ENCODE results near the gene GPR25. TPM values are rescaled to one million over a fixed set of nuclear protein-coding genes. Genes with fewer than 3 reads are reported as not detected.

GPR25 gene
- total RNA-seq, 1 experiment from 2014 or later: not detected

DNA sequence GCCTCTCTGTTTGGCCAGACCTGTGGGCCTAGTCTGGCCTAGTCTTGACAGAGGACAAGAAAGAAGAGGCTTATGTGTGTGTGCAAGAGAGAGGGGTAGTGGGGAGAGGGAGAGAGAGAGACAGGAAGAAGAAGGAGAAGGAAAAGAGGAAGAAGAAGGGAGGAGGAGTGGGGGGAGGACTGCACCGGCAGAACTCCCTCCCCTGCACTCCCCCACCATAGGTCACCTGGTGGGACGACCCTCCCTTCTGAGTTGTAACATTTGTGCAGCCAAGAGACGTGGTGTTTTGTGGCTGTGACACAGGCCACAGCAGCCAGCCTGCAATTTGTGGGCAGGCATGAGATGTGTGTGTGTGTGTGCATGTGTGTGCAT lies 26.2 kb downstream of the GPR25 start:
- DNase-seq (ENCODE audit: low read depth, low spot score): no peak
- ChIA-PET POLR2A (no interaction called here), RAD21 (ENCODE audit: low non-redundant PET in 1 of 2, low total read pairs in 2 of 2, uncharacterized antibody in 2 of 2, unreplicated experiment in 2 of 2) (no interaction called here), CTCF (no interaction called here)
- Histone ChIP-seq H3K27ac (ENCODE audit: low read depth, low read length) (no peak overlapping the region), H3K27me3 (ENCODE audit: insufficient read depth, low read length) (no peaks in the 10 kb centered on the region), H3K79me2 (ENCODE audit: insufficient read depth, low read length) (no peaks in the 10 kb centered on the region; the same call in 1 of the 2 replicates), H4K20me1 (ENCODE audit: insufficient read depth) (no peaks in the 10 kb centered on the region), H2AFZ (ENCODE audit: low read depth, low read length, poor library complexity, severe bottlenecking) (no peak overlapping the region), H3K4me2 (ENCODE audit: low read length) (no peak overlapping the region), H3K36me3 (ENCODE audit: control insufficient read depth in 1 of 2, insufficient read depth in 2 of 2, low read length in 2 of 2) (peaks cover 0 to 8% of the 10 kb centered on the region in 2 experiments; a peak in 2 of 4 replicates), H3K9ac (ENCODE audit: low read length) (no peak overlapping the region), H3K9me3 (ENCODE audit: control insufficient read depth in 1 of 2, insufficient read depth in 1 of 2, low read depth in 1 of 2, low read length in 2 of 2) (no peaks in the 10 kb centered on the region), H3K9me2 (ENCODE audit: insufficient read depth) (no peaks in the 10 kb centered on the region), H3K4me1 (ENCODE audit: control insufficient read depth in 1 of 2, insufficient read depth in 2 of 2, low read length in 2 of 2) (peaks cover 25 to 38% of the 10 kb centered on the region in 2 experiments), H3K4me3 (replicated peaks in 1 of 2; ENCODE audit: low read depth in 1 of 2, low read length in 2 of 2) (no peak overlapping the region)
- intact Hi-C loops (cut with micrococcal nuclease): no loop called here
- no peak for ATAC-seq
- no TSS peak for BruUV-seq (replicated peaks)
- TF ChIP-seq YY1 (IDR thresholded peaks at IDR 0.05; ENCODE audit: extremely low read depth, insufficient replicate concordance, low read depth, low read length) (no peak), ZFX (IDR thresholded peaks at IDR 0.05) (no peak), SP1 (IDR thresholded peaks at IDR 0.05; ENCODE audit: low read depth) (no peak), EGR1 (IDR thresholded peaks at IDR 0.05; ENCODE audit: low read depth) (no peak), POLR2AphosphoS5 (IDR thresholded peaks at IDR 0.05; ENCODE audit: low read depth, low read length) (no peak), RAD21 (IDR thresholded peaks at IDR 0.05; ENCODE audit: low read depth) (no peak), SRF (IDR thresholded peaks at IDR 0.05; ENCODE audit: low read depth) (no peak), ELF1 (IDR thresholded peaks at IDR 0.05; ENCODE audit: borderline replicate concordance, low read depth) (no peak), POLR2A (IDR thresholded peaks at IDR 0.05; ENCODE audit: borderline replicate concordance, extremely low read depth, insufficient read depth, insufficient read length) (no peak), FOSL1 (IDR thresholded peaks at IDR 0.05; ENCODE audit: low read depth) (no peak), ZBTB33 (IDR thresholded peaks at IDR 0.05; ENCODE audit: extremely low read depth, insufficient replicate concordance, low read length) (no peak), CTCF (IDR thresholded peaks at IDR 0.05 in 2 of 3, conservative IDR thresholded peaks at IDR 0.05 in 1 of 3; ENCODE audit: borderline replicate concordance in 1 of 3, insufficient read depth in 1 of 3, low read depth in 2 of 3, low read length in 2 of 3) (no peak), EZH2 (IDR thresholded peaks at IDR 0.05) (no peak), TCF7L2 (IDR thresholded peaks at IDR 0.05; ENCODE audit: borderline replicate concordance, extremely low read depth, insufficient read depth, insufficient read length) (no peak), CEBPB (IDR thresholded peaks at IDR 0.05; ENCODE audit: low read depth) (no peak), CBX3 (IDR thresholded peaks at IDR 0.05; ENCODE audit: low read depth) (no peak)
- TF ChIP-seq, protein P1, sequence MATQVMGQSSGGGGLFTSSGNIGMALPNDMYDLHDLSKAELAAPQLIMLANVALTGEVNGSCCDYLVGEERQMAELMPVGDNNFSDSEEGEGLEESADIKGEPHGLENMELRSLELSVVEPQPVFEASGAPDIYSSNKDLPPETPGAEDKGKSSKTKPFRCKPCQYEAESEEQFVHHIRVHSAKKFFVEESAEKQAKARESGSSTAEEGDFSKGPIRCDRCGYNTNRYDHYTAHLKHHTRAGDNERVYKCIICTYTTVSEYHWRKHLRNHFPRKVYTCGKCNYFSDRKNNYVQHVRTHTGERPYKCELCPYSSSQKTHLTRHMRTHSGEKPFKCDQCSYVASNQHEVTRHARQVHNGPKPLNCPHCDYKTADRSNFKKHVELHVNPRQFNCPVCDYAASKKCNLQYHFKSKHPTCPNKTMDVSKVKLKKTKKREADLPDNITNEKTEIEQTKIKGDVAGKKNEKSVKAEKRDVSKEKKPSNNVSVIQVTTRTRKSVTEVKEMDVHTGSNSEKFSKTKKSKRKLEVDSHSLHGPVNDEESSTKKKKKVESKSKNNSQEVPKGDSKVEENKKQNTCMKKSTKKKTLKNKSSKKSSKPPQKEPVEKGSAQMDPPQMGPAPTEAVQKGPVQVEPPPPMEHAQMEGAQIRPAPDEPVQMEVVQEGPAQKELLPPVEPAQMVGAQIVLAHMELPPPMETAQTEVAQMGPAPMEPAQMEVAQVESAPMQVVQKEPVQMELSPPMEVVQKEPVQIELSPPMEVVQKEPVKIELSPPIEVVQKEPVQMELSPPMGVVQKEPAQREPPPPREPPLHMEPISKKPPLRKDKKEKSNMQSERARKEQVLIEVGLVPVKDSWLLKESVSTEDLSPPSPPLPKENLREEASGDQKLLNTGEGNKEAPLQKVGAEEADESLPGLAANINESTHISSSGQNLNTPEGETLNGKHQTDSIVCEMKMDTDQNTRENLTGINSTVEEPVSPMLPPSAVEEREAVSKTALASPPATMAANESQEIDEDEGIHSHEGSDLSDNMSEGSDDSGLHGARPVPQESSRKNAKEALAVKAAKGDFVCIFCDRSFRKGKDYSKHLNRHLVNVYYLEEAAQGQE (IDR thresholded peaks at IDR 0.05; ENCODE audit: low read depth): no peak
- TF ChIP-seq, protein P2, sequence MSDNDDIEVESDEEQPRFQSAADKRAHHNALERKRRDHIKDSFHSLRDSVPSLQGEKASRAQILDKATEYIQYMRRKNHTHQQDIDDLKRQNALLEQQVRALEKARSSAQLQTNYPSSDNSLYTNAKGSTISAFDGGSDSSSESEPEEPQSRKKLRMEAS (IDR thresholded peaks at IDR 0.05): no peak

Measured in HCT116 (cell line).